ES-I3 (cell line): Measurements from ENCODE around the gene ZDHHC11B.
"Not testable (repeated sequence)": the region's sequence is repeated elsewhere in the genome, so short reads cannot be mapped to it uniquely, and the experiment has no call there.

ENCODE experiments used
- H3K36me3 ChIP-seq: 2 replicates; pipeline ENCODE4 v1.6.1; 2013; ENCODE audit warnings: mild to moderate bottlenecking, low read length, control low read depth, moderate library complexity; ENCODE audit not compliant: insufficient read depth
- H3K4me1 ChIP-seq: 2 replicates; pipeline ENCODE4 v1.6.1; 2013; ENCODE audit warnings: mild to moderate bottlenecking, control low read depth, low read length; ENCODE audit not compliant: insufficient read depth
- H3K9ac ChIP-seq: 2 replicates; pipeline ENCODE4 v1.6.1; 2013; ENCODE audit warnings: low read depth, mild to moderate bottlenecking, low read length, moderate library complexity
- H3K9me3 ChIP-seq: 2 replicates; pipeline ENCODE4 v1.6.1; 2013; ENCODE audit warnings: mild to moderate bottlenecking, low read length, moderate library complexity; ENCODE audit not compliant: control insufficient read depth, insufficient read depth

Gene ZDHHC11B

DNA sequence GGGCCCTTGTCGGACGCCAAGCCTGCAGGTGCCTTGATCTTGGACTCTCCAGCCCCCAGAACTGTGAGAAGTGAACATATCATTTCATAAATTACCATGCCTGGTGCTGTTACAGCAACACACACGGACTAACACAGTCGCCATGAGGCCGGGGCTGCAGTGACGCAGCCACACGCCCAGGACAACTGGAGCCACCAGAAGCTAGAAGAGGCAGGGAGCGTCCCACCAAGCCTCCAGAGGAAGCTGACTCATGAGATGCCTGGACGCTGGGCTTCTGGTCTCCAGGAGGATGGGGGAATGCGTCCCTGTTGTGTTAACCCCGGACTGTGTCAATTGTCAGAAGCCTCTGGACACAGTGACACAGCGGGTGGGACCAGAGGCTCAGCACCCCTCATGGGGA lies 97.6 kb downstream of the ZDHHC11B start:
- not testable (repeated sequence) for H3K9me3 ChIP-seq

DNA sequence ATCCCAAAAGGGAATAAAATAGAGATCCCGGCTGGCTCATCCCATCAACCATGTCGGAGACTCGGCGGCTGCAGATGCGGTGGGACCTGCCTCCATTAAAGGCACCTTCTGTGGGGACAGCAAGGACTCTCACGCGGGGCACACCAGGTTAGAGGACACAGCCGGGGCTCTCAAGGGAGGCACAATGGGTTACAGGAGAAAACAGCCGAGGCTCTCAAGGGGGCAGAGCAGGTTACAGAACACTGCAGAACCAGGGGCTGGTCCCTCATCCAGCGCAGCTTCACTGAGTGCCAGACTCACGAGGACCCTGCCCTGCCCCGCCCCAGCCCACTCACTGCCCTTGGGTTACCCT lies 98.4 kb downstream of the ZDHHC11B start:
- H3K36me3 ChIP-seq, H3K4me1 ChIP-seq, H3K9me3 ChIP-seq, H3K9ac ChIP-seq: not testable (repeated sequence)

More for the DNA sequence above, 97.6 kb downstream of the ZDHHC11B start:
- H3K36me3 ChIP-seq, H3K4me1 ChIP-seq, H3K9ac ChIP-seq: not testable (repeated sequence)

DNA sequence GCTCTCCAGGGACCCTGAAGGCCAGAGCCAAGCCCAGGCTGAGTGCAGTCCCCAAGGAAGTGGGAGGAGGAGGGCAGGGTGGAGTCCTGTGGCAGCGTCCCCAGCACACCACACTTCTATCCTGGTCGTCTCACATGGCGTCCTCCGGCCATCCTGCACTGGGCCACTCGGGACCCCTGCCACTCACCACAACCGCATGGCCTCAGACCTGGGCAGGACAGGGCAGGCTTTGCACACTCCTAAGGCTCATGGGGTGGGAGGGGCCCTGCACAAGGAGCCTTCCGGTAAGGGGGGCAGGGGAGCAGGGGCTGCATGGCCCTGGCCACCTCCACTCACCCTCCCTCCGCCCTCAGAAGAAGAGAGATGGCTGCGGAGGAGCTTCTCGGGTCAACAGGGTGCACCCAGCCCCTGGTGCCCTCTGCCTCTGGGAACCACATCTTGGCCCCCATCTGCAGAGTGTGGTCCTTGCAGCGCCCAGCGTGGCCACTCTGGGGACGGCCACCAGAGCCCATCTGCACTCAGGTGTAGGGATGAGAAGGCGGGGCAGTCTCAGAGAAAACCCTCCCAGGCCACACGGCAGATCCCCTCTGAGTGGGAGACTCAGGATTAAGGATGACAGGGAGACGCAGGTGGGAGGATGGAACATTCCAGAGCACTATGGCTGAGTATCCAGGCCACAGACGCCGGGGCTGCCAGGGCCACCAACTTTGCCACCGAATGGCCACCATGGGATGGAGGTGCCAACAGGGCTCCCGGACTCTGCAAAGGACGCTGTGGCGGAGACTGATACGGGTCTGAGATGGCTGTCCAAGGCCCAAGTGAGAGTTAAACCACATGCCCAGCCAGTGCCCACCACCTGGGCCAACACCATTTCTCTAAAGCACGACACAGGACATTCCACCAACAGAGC lies 99.0 kb downstream of the ZDHHC11B start:
- H3K36me3 ChIP-seq = no peaks in the 10 kb centered on the region
- no peaks in the 10 kb centered on the region for H3K4me1 ChIP-seq
- no peaks in the 10 kb centered on the region for H3K9me3 ChIP-seq
- H3K9ac ChIP-seq = no peak overlapping the region

DNA sequence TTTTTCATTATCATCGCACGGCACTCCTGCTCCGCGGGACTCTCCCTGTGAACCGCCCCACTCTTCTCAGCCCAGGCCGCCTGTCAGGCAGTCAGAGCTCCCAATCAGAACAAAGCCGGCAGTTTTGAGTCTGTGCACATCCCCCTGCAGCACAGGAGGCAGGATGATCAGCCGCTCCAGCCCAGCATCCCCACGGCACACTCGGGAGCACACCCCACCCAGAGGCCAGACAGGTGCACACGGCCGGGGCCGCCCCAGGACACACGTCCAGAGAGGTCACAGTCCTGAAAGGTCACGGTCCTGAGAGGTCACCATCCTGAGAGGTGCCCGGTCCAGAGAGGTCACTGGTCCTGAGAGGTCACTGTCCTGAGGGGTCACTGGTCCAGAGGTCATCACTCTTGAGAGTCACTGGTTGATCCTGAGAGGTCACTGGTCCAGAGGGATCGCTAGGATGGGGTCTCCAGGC lies 99.7 kb downstream of the ZDHHC11B start:
- Histone ChIP-seq H3K4me1 (no peaks in the 10 kb centered on the region), H3K36me3 (no peaks in the 10 kb centered on the region), H3K9me3 (no peaks in the 10 kb centered on the region), H3K9ac (no peak overlapping the region)

DNA sequence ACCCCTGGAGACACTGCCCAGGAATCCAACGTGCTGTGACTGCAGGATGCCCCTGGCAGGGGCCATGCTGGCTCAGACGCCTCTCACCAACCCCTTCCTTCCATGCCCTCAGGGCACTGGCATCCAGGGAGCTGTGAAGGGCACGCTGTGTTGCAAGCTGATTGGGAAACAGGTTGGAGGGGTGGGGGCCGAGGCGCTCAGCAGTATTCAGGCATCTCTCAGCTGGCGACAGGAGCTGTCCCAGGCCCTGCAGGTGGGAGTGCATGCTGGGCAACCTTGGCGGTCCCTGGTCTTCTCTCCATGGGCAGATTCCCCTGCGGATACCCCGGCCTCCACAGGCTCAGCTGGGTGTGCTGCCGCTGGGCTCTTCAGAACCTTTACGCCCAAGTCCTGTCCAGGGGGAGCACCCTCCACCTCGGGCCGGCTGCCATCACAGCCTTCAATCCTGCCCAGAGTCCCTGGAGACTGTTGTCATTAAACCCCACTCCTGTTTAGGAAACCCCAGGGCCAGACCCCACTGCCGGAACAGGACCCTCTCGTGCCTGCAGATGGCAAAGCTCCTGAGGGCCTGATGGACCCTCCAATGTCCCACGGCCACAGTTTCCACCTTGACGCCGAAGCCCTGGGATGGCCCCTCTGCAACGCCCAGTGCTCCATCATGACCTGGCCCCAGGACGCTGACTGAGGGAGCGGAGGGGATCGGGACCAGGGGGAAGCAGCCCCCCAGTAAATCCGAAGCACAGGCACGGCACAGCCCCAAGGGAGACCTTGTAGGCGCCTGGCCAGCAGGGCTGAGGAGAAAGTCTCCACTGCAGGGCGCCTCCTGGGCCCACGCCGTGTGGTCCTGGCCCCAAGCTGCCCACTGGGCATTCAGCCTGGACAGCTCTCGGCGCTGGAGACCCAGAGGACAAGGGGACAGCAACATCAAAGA lies 100.7 kb downstream of the ZDHHC11B start:
- Histone ChIP-seq H3K9me3 (no peaks in the 10 kb centered on the region), H3K9ac (no peak overlapping the region), H3K4me1 (no peaks in the 10 kb centered on the region), H3K36me3 (no peaks in the 10 kb centered on the region)

DNA sequence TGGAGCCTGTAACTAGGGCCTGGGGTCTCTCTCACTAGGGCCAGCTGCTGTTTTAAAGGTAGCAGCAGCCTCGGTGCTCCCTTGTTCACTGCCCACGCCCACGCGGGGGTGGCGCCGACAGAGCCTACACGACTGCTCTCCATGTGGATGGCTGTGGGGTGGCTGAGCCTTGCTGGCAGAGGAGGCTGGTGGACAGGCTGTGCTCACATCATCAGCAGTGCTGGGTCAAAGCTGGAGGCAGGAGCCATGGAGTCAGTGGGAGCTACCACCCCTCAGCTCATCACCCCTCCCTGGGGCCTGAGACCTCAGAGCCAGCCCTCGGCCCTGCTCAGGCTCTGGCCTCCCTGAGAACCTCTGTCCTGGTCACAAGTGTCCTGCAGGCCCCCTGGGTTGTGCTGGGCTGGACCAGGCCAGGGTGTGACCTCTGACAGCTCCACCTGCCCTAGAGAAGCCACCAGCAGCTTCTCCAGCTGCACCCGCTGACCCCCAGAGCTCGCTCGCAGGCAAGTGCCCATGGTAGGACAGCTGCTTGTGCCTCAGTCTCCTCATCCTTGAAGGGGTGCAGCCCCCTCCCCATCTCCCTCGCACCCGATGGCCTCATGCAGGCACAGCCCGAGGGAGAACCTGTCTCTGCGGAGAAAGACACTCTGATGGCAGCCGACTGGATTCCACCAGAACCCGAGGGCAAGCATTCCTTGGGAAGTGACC lies 101.7 kb downstream of the ZDHHC11B start:
- not testable (repeated sequence) for H3K9me3 ChIP-seq, H3K36me3 ChIP-seq, H3K4me1 ChIP-seq, H3K9ac ChIP-seq

DNA sequence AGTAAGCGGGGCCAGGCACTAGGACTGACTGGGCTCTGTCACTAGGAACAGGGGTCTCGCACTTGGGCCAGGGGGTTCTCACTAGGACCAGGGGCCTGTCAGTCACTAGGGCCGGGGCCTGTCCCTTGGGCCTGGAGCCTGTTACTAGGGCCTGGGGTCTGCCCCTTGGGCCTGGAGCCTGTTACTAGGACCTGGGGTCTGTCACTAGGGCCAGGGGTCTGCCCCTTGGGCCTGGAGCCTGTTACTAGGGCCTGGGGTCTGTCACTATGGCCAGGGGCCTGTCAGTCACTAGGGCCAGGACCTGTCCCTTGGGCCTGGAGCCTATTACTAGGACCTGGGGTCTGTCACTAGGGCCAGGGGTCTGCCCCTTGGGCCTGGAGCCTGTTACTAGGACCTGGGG lies 102.3 kb downstream of the ZDHHC11B start:
- not testable (repeated sequence) for H3K9me3 ChIP-seq, H3K36me3 ChIP-seq, H3K4me1 ChIP-seq, H3K9ac ChIP-seq

DNA sequence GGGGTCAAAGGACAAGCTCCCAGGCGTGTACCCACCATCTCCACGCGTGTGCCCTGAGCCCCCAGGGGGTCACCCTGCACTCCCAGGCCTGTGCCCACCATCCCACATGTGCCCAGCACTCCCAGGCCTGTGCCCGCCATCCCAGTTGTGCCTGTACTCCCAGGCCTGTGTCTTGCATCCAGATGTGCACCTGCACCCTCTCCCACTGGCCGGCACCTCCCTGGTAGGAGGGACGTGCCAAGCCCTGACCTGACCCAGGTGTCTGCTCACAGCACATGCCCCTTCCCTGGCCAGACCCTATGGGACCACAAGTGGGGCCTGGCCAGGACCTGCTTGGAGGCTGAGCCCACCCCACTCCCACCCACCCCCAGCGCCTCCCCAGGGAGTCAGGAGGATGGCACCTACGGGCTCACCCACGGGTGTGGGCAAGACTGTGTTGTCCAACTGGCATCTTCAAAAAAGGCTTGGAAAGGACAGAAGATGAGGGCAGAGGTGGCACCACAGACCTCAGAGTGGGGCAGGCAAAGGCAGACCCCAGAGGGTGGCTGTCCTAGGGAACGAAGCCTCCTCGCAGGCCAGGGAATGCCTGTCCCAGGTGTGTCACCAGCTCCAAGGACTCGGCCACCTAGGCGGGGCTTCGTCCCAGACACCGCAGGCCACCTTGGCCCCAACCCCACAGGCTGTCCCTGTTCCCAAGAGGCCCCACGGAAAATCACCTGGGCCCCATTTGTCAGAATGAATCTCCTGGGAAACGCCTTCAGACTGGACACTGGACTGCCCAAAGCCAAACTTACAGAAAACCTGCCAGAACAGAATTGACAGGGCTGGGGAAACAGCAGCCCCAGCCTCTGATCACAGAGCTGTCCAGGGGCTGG lies 103.0 kb downstream of the ZDHHC11B start:
- not testable (repeated sequence) for H3K4me1 ChIP-seq, H3K9ac ChIP-seq, H3K36me3 ChIP-seq, H3K9me3 ChIP-seq

DNA sequence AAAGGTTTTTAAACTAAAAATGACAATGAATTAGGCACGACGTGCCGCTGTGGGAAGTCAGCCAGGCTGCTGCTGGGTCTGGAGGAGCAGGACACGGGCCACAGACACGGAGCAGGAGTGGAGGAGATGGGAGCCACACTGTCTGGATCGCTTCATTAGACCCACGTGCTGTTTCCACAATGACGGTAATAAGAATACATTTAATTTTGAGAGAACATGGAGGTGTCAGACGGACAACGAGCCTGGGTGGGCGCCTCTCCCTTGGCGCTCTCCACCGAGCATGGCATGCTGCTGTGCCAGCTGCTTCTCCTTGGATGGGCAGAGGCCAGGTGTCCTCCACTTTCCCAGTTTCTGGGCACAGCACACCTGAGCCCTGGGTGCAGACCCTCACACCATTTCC lies 103.7 kb downstream of the ZDHHC11B start:
- H3K36me3 ChIP-seq = not testable (repeated sequence)

DNA sequence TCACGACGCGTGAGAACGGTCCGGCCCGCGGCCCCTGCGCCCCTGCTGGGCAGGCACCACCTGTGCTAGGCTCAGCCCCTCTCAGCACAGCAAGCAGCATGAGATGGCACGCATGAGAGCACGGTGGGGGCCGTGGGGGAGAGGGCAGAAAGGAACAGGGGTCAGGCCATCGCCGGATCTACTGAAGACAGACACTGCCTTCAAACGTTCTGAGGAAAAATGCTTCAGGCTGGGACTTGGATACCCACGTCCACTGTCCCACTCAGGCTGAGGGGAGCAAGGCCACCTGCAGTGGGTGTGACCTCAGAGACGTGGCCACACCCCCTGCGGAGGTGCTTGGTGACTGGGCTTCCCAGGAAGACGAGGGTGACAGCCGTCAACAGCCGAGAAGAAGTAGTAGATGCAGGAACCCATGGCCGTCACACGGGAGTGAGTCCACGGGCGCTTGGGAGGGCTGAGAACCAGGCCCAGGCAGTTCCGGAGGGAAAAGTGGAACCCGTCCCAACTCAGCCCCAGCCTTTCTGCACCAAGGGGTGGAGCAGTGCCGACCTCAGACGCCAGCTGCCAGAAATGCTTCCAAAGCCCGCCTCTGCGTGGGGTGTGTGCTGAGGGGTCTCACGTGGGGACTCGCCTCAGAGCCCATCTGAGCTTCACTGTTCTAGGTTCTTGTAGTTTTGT lies 104.3 kb downstream of the ZDHHC11B start:
- not testable (repeated sequence) for H3K9ac ChIP-seq, H3K36me3 ChIP-seq, H3K4me1 ChIP-seq, H3K9me3 ChIP-seq

More for the DNA sequence above, 103.7 kb downstream of the ZDHHC11B start:
- not testable (repeated sequence) for H3K9ac ChIP-seq, H3K9me3 ChIP-seq, H3K4me1 ChIP-seq

DNA sequence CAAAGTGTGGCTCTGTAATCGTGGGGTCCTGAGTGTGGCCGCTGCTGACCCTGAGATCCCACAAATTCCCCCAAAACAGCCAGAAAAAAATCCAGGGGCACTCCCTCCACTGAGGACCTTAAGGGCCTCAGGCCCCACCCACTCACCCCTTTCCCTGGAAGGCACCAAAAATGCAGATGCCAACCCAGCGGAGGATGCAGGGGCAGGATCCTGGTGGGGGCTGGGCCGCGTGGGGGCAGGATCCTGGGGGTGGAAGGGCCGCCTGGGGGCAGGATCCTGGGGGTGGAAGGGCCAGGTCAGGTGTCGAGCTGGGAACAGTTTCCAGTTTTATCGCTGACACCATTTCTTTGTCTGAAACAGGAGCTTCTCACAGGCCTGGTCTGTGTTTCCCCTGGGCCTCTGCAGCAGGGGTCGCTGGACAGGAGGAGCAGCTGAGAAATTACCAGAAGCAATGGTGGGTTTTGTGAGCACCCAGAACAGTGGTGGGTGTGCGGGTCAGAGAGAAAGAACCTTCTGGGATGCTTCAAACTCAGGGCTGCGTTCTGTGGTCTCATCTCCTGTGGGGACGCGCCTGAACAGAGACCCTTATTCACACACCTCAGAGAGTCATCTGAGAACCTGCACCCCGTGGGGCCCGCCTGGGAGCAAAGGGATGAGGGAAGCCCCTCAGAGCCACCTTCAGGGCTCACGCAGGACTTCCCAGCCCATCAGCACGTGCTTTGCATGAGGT lies 105.2 kb downstream of the ZDHHC11B start:
- H3K9ac ChIP-seq, H3K4me1 ChIP-seq, H3K9me3 ChIP-seq, H3K36me3 ChIP-seq: not testable (repeated sequence)

DNA sequence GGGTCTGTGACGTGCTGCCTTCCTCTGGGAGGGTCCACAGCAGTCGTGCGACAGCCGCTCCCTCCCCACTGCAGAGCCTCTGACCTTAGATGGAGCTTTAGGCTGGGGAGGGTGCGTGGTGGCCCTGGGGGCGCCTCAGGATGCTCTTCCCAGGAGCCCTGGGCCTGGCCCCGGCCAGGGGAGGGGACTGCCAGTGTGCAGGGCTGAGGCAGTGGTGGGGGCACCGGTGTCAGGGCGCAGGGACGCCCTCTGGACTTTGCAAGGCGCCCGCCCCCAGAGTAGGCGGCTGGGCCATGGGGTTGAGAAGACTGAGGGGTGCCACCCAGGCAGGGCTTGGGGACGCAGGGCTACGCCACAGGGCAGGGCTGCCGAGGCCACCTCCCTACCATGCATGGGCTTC lies 106.0 kb downstream of the ZDHHC11B start:
- not testable (repeated sequence) for H3K9ac ChIP-seq, H3K36me3 ChIP-seq, H3K9me3 ChIP-seq, H3K4me1 ChIP-seq
